Measurements from ENCODE around the gene ARL15. TPM values are rescaled to one million over a fixed set of nuclear protein-coding genes. Genes with fewer than 3 reads are reported as not detected.

The ARL15 gene
- total RNA-seq, 1 experiment from 2014 or later: 140 TPM

GRCh38 chr5:54205918-54206317 is 104.5 kb downstream of the ARL15 start:
- POLR2A ChIA-PET: no interaction called here
- DNase-seq: no peak
- Mint-ChIP-seq H3K36me3 (ENCODE audit: insufficient read depth, unreplicated experiment) (no peaks in the 10 kb centered on the region), H3K4me1 (ENCODE audit: low read depth, unreplicated experiment) (peaks cover 5% of the 10 kb centered on the region), H3K27me3 (ENCODE audit: insufficient read depth, unreplicated experiment) (no peaks in the 10 kb centered on the region), H3K9me3 (ENCODE audit: unreplicated experiment) (peaks cover 7% of the 10 kb centered on the region), H3K4me3 (ENCODE audit: unreplicated experiment) (no peak overlapping the region), H3K27ac (ENCODE audit: unreplicated experiment) (no peak overlapping the region)
- Histone ChIP-seq H3K4me3 (ENCODE audit: low read depth, low read length) (no peak overlapping the region), H3K27me3 (replicated peaks; ENCODE audit: control insufficient read depth, insufficient read depth, low read length) (no peaks in the 10 kb centered on the region), H3K4me1 (peaks cover 5% of the 10 kb centered on the region; the same call in 1 of the 2 replicates), H3K9me3 (peaks cover 3% of the 10 kb centered on the region; the same call in 1 of the 2 replicates), H3K36me3 (ENCODE audit: control insufficient read depth, insufficient read depth, low read length) (no peaks in the 10 kb centered on the region)
- no peak for TF ChIP-seq CTCF (IDR thresholded peaks at IDR 0.05; ENCODE audit: insufficient read depth in 1 of 2, low read depth in 1 of 2, low read length in 1 of 2, severe bottlenecking in 1 of 2, unreplicated experiment in 1 of 2)
- CTCF ChIA-PET: no interaction called here
- BruUV-seq (replicated peaks): no TSS peak
- intact Hi-C loops (cut with micrococcal nuclease; ENCODE audit: unreplicated experiment): no loop called here

- H3K4me3 ChIP-seq (ENCODE audit: low read depth, low read length): no peak overlapping the region
- ChIA-PET POLR2A (no interaction called here), CTCF (no interaction called here)
- peaks cover 3% of the 10 kb centered on the region; the same call in 1 of the 2 replicates for H3K9me3 ChIP-seq
- H3K4me1 ChIP-seq: peaks cover 5% of the 10 kb centered on the region; the same call in 1 of the 2 replicates
- H3K4me3 Mint-ChIP-seq (ENCODE audit: unreplicated experiment): no peak overlapping the region
- TF ChIP-seq CTCF (IDR thresholded peaks at IDR 0.05; ENCODE audit: insufficient read depth in 1 of 2, low read depth in 1 of 2, low read length in 1 of 2, severe bottlenecking in 1 of 2, unreplicated experiment in 1 of 2): no peak
- peaks cover 11% of the 10 kb centered on the region for H3K9me3 Mint-ChIP-seq (ENCODE audit: unreplicated experiment)
- no peaks in the 10 kb centered on the region for H3K36me3 Mint-ChIP-seq (ENCODE audit: insufficient read depth, unreplicated experiment)
- H3K4me1 Mint-ChIP-seq (ENCODE audit: low read depth, unreplicated experiment): peaks cover 5% of the 10 kb centered on the region
- BruUV-seq (replicated peaks): no TSS peak
- no peaks in the 10 kb centered on the region for H3K36me3 ChIP-seq (ENCODE audit: control insufficient read depth, insufficient read depth, low read length)
- H3K27me3 ChIP-seq (replicated peaks; ENCODE audit: control insufficient read depth, insufficient read depth, low read length): no peaks in the 10 kb centered on the region
- DNase-seq: no peak
- H3K27ac Mint-ChIP-seq (ENCODE audit: unreplicated experiment): no peak overlapping the region
- intact Hi-C loops (cut with micrococcal nuclease; ENCODE audit: unreplicated experiment): no loop called here
- H3K27me3 Mint-ChIP-seq (ENCODE audit: insufficient read depth, unreplicated experiment): no peaks in the 10 kb centered on the region
These were observed 104.9 kb downstream of the ARL15 start for GRCh38 chr5:54205453-54205852.

- Mint-ChIP-seq H3K4me1 (ENCODE audit: low read depth, unreplicated experiment) (peaks cover 2% of the 10 kb centered on the region), H3K27me3 (ENCODE audit: insufficient read depth, unreplicated experiment) (no peaks in the 10 kb centered on the region), H3K36me3 (ENCODE audit: insufficient read depth, unreplicated experiment) (no peaks in the 10 kb centered on the region), H3K9me3 (ENCODE audit: unreplicated experiment) (peaks cover 11% of the 10 kb centered on the region), H3K27ac (ENCODE audit: unreplicated experiment) (no peak overlapping the region), H3K4me3 (ENCODE audit: unreplicated experiment) (no peak overlapping the region)
- no peak for DNase-seq
- CTCF ChIA-PET: no interaction called here
- Histone ChIP-seq H3K36me3 (ENCODE audit: control insufficient read depth, insufficient read depth, low read length) (no peaks in the 10 kb centered on the region), H3K9me3 (no peaks in the 10 kb centered on the region), H3K4me3 (ENCODE audit: low read depth, low read length) (no peak overlapping the region), H3K4me1 (no peaks in the 10 kb centered on the region), H3K27me3 (replicated peaks; ENCODE audit: control insufficient read depth, insufficient read depth, low read length) (no peaks in the 10 kb centered on the region)
- intact Hi-C loops (cut with micrococcal nuclease; ENCODE audit: unreplicated experiment): no loop called here
- POLR2A ChIA-PET: no interaction called here
- TF ChIP-seq CTCF (IDR thresholded peaks at IDR 0.05; ENCODE audit: insufficient read depth in 1 of 2, low read depth in 1 of 2, low read length in 1 of 2, severe bottlenecking in 1 of 2, unreplicated experiment in 1 of 2): no peak
- BruUV-seq (replicated peaks): no TSS peak
These were observed 113.4 kb downstream of the ARL15 start for GRCh38 chr5:54197018-54197417.

All from Caco-2 (cell line).